ENCODE data around the gene CD9.

Gene CD9

DNA sequence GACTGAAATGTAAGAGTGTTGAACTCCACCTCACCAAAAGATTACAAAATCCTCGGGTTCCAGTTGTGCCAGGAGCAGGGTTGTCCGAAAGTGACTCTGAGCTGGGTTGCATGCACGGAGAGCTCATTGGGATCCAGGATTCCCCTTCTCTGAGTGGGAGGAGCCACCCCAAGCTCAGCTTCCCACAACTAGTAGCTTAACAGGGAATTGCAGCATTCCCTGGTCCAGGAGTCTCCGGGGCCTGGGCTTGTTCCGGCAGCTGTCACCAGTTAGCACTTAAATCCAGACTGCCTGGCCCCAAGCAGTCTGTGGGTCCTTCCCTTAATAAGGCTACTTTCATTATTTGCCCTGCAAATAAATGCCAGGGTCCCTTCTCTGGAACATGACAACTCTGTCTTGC is 50.1 kb downstream of the CD9 start:
- no peak for DNase-seq

DNA sequence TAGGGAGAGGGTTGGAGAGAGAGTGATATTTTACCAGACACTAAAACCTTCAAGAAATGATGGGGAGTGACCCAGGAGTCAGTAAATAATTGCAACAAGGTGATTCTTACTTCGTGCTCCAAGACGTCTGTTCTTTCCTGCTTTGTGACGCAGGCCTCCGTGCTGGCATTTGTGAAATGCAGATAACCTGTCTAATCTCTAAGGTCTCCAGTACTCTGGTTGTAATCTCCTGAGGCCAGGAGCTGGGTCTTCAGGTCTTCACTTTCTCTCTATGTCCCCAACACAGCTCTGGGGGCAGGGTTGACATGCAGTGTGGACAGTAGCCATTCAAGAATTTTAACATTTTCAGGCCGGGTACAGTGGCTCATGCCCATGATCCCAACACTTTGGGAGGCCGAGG is 53.1 kb downstream of the CD9 start:
- no peak for DNase-seq

DNA sequence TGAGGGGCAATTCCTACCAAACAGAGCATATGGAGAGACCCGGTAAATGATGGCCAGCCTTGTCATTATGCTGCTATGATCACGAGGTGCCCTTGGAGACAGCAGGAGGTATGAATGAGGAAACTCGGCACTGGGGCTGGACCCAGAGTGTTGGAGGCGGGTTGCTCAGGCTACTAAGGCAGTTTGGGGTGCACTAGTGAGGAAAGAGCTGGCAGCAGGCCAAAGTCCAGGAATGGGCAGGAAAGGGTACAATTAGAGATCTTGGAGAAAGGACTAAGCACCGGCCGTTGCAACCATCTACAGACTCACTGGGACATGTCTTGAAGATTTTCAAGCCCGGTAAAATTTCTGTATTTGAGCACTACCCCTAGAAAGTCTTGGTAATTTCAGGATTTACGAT is 54.3 kb downstream of the CD9 start:
- DNase-seq = no peak

- no peak for DNase-seq
These were observed 56.8 kb downstream of the CD9 start for GRCh38 chr12:6257007-6257406.

DNA sequence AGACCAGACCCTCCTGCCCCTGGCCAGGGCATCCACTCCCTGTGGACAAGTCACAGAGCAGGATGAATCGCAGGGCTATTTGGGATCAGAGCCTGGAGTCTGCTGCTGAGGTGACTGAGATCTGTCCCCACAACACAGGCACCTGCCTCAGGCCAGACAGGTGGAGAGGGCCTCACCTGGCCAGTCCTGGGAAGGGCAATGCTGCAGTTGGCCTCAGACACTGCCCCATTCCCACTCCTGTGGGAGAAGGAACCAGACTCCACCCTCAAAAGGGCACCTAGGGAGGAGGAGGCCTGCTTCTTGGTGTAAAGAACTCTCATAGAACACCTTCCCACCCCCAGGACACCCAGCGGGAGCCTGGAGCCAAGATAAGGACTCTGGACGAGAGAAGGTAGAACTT is 62.0 kb downstream of the CD9 start:
- no peak for DNase-seq

GRCh38 chr12:6262623-6263022 is 62.4 kb downstream of the CD9 start:
- no peak for DNase-seq

DNA sequence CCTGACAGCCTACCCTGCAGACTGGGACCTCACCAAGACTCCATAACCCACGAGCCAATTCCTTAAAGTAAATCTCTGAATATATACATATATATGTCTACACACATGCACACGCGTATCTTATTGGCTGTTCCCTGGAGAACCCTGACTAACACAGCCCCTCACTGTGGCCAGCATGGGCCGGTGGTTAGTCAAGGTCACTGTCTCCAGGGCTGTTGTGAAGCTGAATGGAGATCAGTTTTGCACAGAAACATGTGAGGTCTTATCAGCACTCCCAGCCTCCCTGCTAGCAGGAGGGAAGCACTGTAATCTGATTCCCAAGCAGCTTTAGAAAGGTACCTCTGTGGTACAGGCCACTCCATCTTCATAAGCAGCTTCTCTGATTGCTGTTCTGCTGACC is 63.7 kb downstream of the CD9 start:
- no peak for DNase-seq

DNA sequence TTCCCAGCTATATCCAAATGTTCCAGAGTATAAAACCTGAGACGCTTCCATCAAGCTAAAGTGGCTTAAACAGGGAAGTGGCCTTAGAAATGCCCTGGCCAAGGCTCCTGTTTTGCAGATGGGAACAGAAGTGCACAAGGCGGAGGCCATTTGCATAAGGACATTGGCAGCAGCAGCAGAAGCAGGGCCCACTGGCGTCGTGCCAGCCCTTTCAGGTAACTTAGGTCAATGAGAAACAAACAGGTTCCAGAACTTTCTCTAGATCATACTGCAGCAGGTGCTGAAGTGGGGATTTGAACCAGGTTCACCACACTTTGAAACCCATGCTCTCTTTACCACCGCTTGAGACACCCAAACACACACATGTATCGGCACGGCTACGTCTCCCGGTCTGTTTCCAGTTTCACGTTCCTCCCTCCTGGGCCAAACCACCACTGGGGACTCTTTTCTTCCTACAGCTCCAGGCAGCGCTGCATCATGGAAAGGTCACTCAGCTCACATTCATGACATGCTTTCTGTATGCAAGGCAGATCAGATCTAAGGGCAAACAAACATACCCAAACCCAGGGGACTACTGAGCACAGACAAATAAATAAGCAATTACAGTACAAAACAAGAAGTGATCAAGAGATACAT is 64.3 kb downstream of the CD9 start:
- DNase-seq = no peak

DNA sequence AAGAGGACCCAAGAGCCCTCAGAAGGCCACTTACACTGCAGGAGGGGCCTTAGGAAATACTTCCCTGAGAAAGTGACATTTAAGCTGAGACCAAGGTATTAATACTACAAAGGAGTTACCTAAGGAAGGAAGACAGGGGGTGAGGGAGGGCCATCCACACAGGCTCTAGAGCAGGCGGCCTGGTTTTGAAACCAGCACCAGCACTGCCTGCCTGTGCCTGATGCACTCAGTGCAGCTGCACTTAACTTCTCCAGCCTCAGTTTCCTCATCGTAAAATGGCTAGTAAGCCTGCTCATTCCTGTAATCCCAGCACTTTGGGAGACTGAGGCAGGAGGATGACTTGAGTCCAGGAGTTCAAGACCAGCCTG is 64.8 kb downstream of the CD9 start:
- no peak for DNase-seq

DNA sequence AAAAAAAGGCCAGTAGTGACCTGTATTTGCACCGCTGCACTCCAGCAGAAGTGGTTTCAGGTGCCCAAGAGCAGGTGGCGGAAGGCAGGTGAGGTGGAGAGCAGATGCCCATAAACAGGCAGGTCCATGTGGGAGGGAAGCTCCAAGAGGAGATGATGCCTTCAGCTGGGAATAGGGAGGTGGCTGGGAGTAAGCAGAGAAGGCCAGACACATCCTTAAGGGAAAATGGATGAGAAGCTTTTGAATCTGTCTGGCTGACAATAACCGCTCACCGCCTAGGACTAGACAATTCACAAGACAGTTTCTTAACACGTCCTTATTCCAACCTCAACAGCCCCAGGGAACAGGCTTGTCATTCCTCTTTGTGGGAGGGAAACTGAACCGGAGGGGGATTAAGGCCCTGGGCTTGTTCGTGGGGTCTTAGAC is 66.4 kb downstream of the CD9 start:
- no peak for DNase-seq

- no peak for DNase-seq
These were observed 66.9 kb downstream of the CD9 start for GRCh38 chr12:6266971-6267721.

- no peak for DNase-seq
These were observed 68.4 kb downstream of the CD9 start for GRCh38 chr12:6268484-6269157.

DNA sequence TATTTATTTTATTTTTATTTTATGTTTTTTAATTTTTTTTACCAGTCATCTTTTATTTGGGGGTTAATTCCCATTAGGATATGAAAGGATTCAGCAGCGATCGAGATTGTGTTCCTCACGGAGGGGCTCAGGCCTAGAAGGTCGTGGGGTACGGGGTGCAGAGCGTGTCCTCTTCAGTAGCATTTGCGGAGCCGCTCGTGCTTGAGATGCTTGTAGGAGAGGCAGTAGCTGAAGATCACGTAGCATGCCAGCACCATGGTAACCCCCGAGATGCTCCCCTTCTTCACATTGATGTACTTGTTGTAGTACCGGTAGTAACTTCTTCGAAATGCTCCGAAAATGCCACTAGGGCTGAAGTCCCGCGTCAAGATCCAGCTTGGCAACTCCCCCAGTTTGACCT is 69.8 kb downstream of the CD9 start:
- DNase-seq = no peak

DNA sequence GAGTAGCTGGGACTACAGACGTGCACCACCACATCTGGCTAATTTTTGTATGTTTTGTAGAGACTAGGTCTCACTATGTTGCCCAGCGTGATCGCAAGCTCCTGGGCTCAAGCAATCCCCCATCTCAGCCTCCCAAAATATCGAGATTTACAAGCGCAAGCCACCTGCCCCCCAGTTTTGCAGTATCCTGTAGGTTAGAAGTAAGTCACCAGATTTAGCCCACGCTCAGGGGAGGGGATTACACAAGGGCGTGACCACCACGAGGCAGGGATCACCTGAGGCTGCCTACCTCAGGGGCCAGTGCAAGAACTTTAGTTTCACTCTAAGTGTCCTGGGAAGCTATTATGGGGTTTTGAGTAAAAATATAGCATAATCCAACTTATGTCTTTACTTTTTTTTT is 71.1 kb downstream of the CD9 start:
- DNase-seq = no peak

DNA sequence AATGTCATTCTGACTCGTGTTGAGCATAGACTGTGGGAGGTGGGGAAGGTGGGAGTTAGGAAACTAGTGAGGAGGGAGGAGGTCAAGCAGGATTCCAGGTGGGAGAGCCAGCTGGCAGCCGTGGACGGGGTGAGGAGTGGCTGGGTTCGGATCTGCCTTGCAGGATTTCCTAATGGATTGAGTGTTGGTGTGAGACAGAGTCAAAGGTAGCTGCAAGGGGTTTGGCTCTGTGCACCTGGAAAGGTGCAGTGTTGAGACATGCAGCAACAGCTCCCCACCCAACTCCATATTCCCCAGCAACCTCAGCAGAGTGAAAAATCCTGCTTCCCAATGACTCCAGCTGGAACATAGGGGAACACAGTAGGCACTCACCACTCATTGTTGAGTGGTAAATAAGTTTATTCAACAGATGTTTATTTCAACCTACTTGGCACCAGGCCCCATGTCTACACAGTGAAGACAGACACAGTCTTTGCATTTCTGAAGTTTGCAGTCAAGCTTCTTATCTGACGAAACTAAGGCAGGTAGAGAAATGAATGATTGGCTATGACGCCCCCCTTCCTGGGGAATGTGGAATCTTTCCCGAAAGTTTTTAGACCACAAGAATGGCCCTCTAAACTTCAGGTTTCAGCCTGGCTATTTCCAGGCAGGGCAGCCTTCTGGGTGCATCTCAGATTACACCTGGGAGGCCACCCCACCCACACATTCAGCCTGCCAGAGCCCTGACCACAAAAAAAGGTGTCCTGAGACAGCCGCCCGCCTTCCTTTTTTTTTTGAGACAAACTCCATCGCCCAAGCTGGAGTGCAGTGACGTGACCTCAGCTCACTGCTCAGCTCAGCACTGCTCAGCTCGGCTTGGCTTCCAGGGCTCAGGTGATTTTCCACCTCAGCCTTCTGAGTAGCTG is 72.4 kb downstream of the CD9 start:
- DNase-seq = no peak

DNA sequence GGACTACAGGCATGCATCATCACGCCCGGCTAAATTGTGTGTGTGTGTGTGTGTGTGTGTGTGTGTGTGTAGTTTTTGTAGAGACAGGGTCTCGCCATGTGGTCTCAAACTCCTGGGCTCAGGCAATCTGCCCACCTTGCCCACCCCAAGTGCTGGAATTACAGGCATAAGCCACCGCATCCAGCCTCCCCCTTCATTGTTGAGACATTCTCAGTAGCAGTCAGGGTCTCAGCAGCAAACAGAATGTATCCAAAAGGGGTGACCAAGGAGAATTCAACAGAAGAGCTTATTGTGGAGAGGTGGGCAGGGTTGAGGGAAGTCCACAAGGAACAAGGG is 73.0 kb downstream of the CD9 start:
- DNase-seq = no peak

DNA sequence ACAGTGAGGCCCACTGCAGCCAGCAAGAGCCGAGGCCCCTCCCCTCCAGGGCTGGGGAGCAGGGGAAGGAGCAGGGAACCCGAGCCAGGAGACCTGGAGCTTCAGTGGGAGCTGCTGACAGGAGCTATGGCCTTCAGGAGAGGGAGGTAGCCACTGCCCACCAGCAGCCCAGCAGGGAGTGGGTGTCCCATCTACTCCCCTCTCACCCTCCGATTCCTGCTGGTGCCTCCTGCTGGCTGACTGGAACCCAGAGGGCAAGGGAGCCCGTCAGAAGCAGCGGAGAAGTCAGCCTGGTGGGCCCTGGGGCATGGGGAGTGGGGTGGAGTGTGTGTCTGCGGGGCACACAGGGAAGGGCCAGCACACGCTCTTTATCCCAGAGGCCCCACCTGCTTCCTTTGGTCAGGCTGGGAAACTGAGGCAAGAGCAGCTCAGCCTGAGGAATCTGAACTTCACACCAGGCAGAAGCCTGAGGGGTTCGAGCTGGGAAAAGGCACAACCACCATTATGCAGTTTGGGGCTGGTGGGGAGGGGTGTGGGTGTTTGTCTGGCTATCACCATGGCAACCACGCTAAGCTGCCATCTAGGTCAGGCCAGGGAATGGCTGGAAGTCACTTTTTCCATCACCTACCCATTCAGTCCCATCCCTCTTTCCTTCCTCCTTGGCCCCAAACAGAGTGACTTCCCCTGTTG is 73.5 kb downstream of the CD9 start:
- DNase-seq = no peak

DNA sequence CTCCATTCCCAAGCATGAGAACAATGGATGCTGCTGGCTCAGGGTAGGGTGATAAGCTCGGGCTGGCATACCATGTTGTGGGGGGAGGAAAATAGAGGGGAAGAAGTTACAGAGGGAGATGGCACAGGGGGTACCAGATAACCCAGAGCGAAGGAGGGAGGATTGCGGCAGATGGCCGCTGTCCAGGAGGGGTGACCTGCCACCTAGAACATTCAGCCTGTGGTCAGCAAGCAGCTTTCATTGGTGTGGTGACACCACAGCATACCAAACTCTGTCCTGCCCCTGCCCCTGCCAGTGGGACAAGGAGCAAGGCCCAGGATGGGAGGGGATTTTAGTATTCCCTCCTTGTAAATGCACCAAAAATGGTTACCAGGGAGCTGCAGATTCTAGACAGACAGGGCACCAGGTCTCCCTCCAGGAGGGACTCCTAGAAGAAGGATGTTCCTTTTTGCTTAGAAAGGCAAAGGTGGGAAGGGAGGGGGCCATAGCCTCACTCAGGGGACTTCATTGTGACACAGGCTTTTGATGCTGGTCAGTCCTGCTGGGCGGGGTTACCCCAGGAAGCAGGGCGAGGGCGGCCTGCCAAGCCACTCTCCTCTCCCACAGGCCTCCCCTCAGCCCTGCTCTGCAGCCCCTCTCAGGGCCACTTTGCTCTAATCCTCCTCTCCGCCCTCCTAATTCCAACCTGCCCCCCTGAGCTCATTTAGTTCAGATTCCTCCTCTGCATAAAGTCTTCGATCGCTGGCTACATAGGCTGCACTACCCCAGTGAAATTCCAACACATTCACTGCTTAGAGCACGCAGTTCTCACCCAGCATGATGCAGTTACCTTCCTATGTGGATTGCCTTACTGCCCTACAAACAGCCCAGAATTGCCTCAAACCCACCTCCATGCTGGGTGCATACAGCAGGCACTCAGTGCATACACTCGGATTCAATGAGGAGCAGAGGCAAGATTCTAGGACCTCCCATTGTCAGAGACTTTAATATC is 74.3 kb downstream of the CD9 start:
- no peak for DNase-seq

GRCh38 chr12:6275928-6276887 is 76.0 kb downstream of the CD9 start:
- no peak for DNase-seq

- no peak for DNase-seq
These were observed 76.9 kb downstream of the CD9 start for GRCh38 chr12:6276956-6277620.

All from activated CD4-positive, CD25-positive, alpha-beta regulatory T cell treated with anti-CD3 and anti-CD28 coated beads, Interleukin-2, amount 50 U/mL, for 72 hours (primary cell).